SK-N-SH treated with all-trans-retinoic acid at 6 μM for 48 hours (cell line): Measurements from ENCODE around the gene C5AR1.

Source experiments
- ARNTL ChIP-seq: fragments of 450-650 bp; formaldehyde crosslinking; IDR thresholded peaks from 2 replicates; pipeline ENCODE4 v1.5.0; 2020; ENCODE audit warnings: low read depth, mild to moderate bottlenecking, moderate library complexity, borderline replicate concordance
- CSRNP3 ChIP-seq: fragments of 250-450 bp; sonication (Bioruptor Pico); IDR thresholded peaks from 2 replicates; pipeline ENCODE4 v1.5.1; 2021; ENCODE audit warnings: mild to moderate bottlenecking, moderate library complexity
- ESRRG ChIP-seq: fragments of 250-450 bp; sonication (Bioruptor Pico); IDR thresholded peaks from 2 replicates; pipeline ENCODE4 v1.6.1; 2021; ENCODE audit warnings: mild to moderate bottlenecking
- GLIS3 ChIP-seq: fragments of 250-450 bp; sonication (Bioruptor Pico); IDR thresholded peaks from 2 replicates; pipeline ENCODE4 v1.5.0; 2020; ENCODE audit warnings: mild to moderate bottlenecking, moderate library complexity
- ISL1 ChIP-seq: fragments of 250-450 bp; sonication (Bioruptor Pico); IDR thresholded peaks from 2 replicates; pipeline ENCODE4 v2.1.2; 2022; ENCODE audit warnings: mild to moderate bottlenecking, moderate library complexity
- OSR1 ChIP-seq: fragments of 250-450 bp; sonication (Bioruptor Pico); IDR thresholded peaks from 2 replicates; pipeline ENCODE4 v1.8.0; 2022; ENCODE audit warnings: moderate library complexity, mild to moderate bottlenecking, inconsistent platforms
- PATZ1 ChIP-seq: fragments of 250-450 bp; sonication (Bioruptor Pico); IDR thresholded peaks from 2 replicates; pipeline ENCODE4 v1.8.0; 2020; ENCODE audit warnings: mild to moderate bottlenecking, moderate library complexity, borderline replicate concordance
- PPARA ChIP-seq: fragments of 250-450 bp; sonication (Bioruptor Pico); IDR thresholded peaks from 2 replicates; pipeline ENCODE4 v1.5.0; 2020; ENCODE audit warnings: mild to moderate bottlenecking, borderline replicate concordance
- TOX ChIP-seq: fragments of 250-450 bp; sonication (Bioruptor Pico); IDR thresholded peaks from 2 replicates; pipeline ENCODE4 v1.8.0; 2021; ENCODE audit warnings: mild to moderate bottlenecking, moderate library complexity, borderline replicate concordance
- ZFP3 ChIP-seq: fragments of 250-450 bp; sonication (Bioruptor Pico); IDR thresholded peaks from 2 replicates; pipeline ENCODE4 v1.5.0; 2020; ENCODE audit warnings: mild to moderate bottlenecking, moderate library complexity
- ZFP30 ChIP-seq: fragments of 450-650 bp; formaldehyde crosslinking; IDR thresholded peaks from 2 replicates; pipeline ENCODE4 v1.5.0; 2022; ENCODE audit warnings: mild to moderate bottlenecking, moderate library complexity
- ZNF565 ChIP-seq: fragments of 450-650 bp; formaldehyde crosslinking; conservative IDR thresholded peaks from 2 replicates; pipeline ENCODE4 v1.5.0; 2020; ENCODE audit warnings: low read depth, mild to moderate bottlenecking, moderate library complexity
- ZNF70 ChIP-seq: fragments of 450-650 bp; formaldehyde crosslinking; IDR thresholded peaks from 2 replicates; pipeline ENCODE4 v1.5.0; 2020; ENCODE audit warnings: mild to moderate bottlenecking, moderate library complexity
- TF ChIP-seq, protein P1 (sequence below): fragments of 250-450 bp; sonication (Bioruptor Pico); IDR thresholded peaks from 2 replicates; pipeline ENCODE4 v1.8.0; 2021; ENCODE audit warnings: low read depth, mild to moderate bottlenecking, moderate library complexity, borderline replicate concordance

DNA sequence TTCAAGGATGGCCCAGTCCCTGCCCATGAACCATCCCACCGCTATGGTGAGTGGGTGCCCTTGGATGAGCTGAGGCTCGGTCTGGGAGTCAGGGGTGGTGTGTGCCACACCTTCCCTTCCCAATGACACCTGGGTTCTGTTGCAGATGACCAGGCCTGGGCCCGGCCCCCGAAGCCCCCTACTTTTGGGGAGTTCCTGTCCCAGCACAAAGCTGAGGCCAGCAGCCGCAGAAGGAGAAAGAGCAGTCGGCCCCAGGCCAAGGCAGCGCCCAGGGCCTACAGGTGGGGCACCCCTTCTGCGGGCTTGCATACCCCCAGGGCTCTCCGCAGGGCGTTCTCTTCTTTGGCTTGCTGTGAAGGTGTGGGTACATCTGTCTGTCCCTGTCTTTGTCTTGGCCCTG, 39.3 kb upstream of the C5AR1 start:
- TF ChIP-seq ZFP3 (CRISPR knock-in tag): no peak
- no peak for TF ChIP-seq PATZ1
- TF ChIP-seq ARNTL (CRISPR knock-in tag): no peak
- no peak for TF ChIP-seq ZNF70 (CRISPR knock-in tag)
- TF ChIP-seq PPARA (CRISPR knock-in tag): no peak
- no peak for TF ChIP-seq ISL1 (CRISPR knock-in tag)
- no peak for TF ChIP-seq ZFP30 (CRISPR knock-in tag)
- no peak for TF ChIP-seq CSRNP3 (CRISPR knock-in tag)
- TF ChIP-seq ESRRG: no peak
- TF ChIP-seq OSR1: no peak
- TF ChIP-seq TOX: no peak
- TF ChIP-seq ZNF565 (CRISPR knock-in tag): no peak
- TF ChIP-seq GLIS3 (CRISPR knock-in tag): no peak
- TF ChIP-seq, protein P1, sequence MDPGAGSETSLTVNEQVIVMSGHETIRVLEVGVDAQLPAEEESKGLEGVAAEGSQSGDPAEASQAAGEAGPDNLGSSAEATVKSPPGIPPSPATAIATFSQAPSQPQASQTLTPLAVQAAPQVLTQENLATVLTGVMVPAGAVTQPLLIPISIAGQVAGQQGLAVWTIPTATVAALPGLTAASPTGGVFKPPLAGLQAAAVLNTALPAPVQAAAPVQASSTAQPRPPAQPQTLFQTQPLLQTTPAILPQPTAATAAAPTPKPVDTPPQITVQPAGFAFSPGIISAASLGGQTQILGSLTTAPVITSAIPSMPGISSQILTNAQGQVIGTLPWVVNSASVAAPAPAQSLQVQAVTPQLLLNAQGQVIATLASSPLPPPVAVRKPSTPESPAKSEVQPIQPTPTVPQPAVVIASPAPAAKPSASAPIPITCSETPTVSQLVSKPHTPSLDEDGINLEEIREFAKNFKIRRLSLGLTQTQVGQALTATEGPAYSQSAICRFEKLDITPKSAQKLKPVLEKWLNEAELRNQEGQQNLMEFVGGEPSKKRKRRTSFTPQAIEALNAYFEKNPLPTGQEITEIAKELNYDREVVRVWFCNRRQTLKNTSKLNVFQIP: no peak
